ENCODE measurements around the gene BEAN1.

The BEAN1 gene

GRCh38 chr16:66486773-66487579 is 59.9 kb downstream of the BEAN1 start:
- Histone ChIP-seq H3K18ac (ENCODE audit: low read length) (no peak overlapping the region), H2AK5ac (ENCODE audit: low read length) (no peak overlapping the region), H3K4me1 (ENCODE audit: control insufficient read depth, low read depth, low read length) (no peaks in the 10 kb centered on the region), H2BK120ac (ENCODE audit: low read depth, low read length) (no peak overlapping the region), H3K4me2 (ENCODE audit: low read length) (no peak overlapping the region), H3K79me2 (ENCODE audit: control insufficient read depth, insufficient read depth, low read length) (no peaks in the 10 kb centered on the region), H3K4me3 (ENCODE audit: low read length) (no peak overlapping the region), H3K27ac (ENCODE audit: low read depth, low read length) (no peak overlapping the region), H3K56ac (ENCODE audit: low read length) (no peak overlapping the region), H3K36me3 (ENCODE audit: control insufficient read depth, insufficient read depth, low read length) (no peaks in the 10 kb centered on the region), H3K9ac (ENCODE audit: low read length) (no peak overlapping the region), H4K8ac (ENCODE audit: low read depth, low read length) (no peak overlapping the region), H2BK5ac (ENCODE audit: low read length) (no peak overlapping the region), H3K79me1 (ENCODE audit: low read length) (no peaks in the 10 kb centered on the region), H4K5ac (ENCODE audit: low read length) (no peak overlapping the region), H3K23ac (ENCODE audit: low read length) (no peak overlapping the region), H3K27me3 (ENCODE audit: insufficient read depth, low read length, poor library complexity) (no peaks in the 10 kb centered on the region), H3K4ac (ENCODE audit: low read depth, low read length) (no peak overlapping the region), H2BK15ac (replicated peaks; ENCODE audit: low read depth) (no peak overlapping the region)
- no CpG with 5 or more reads among the region's 3 CpGs for WGBS (ENCODE audit: extremely low coverage, insufficient coverage, low lambda C conversion rate)
- DNase-seq = no peak

- H3K27me3 ChIP-seq (ENCODE audit: insufficient read depth, low read length, poor library complexity) = no peaks in the 10 kb centered on the region
- no peak overlapping the region for H3K18ac ChIP-seq (ENCODE audit: low read length)
- H4K8ac ChIP-seq (ENCODE audit: low read depth, low read length) = no peak overlapping the region
- H2AK5ac ChIP-seq (ENCODE audit: low read length) = no peak overlapping the region
- H3K79me2 ChIP-seq (ENCODE audit: control insufficient read depth, insufficient read depth, low read length) = no peaks in the 10 kb centered on the region
- H3K4me1 ChIP-seq (ENCODE audit: control insufficient read depth, low read depth, low read length) = no peaks in the 10 kb centered on the region
- no peaks in the 10 kb centered on the region for H3K79me1 ChIP-seq (ENCODE audit: low read length)
- H3K4ac ChIP-seq (ENCODE audit: low read depth, low read length) = no peak overlapping the region
- no peak overlapping the region for H3K9ac ChIP-seq (ENCODE audit: low read length)
- H4K5ac ChIP-seq (ENCODE audit: low read length) = no peak overlapping the region
- no peaks in the 10 kb centered on the region for H3K36me3 ChIP-seq (ENCODE audit: control insufficient read depth, insufficient read depth, low read length)
- no peak overlapping the region for H2BK120ac ChIP-seq (ENCODE audit: low read depth, low read length)
- no peak for DNase-seq
- H2BK5ac ChIP-seq (ENCODE audit: low read length) = no peak overlapping the region
- no peak overlapping the region for H3K23ac ChIP-seq (ENCODE audit: low read length)
- H3K4me2 ChIP-seq (ENCODE audit: low read length) = no peak overlapping the region
- no peak overlapping the region for H3K56ac ChIP-seq (ENCODE audit: low read length)
- no peak overlapping the region for H3K27ac ChIP-seq (ENCODE audit: low read depth, low read length)
- WGBS (ENCODE audit: extremely low coverage, insufficient coverage, low lambda C conversion rate) = no CpG with 5 or more reads among the region's 5 CpGs
- H2BK15ac ChIP-seq (replicated peaks; ENCODE audit: low read depth) = no peak overlapping the region
- H3K4me3 ChIP-seq (ENCODE audit: low read length) = no peak overlapping the region
Measured at GRCh38 chr16:66487580-66488275, 60.6 kb downstream of the BEAN1 start.

GRCh38 chr16:66488505-66488904 is 61.4 kb downstream of the BEAN1 start:
- H2AK5ac ChIP-seq (ENCODE audit: low read length) = no peak overlapping the region
- no peak for DNase-seq
- no peaks in the 10 kb centered on the region for H3K79me2 ChIP-seq (ENCODE audit: control insufficient read depth, insufficient read depth, low read length)
- no peaks in the 10 kb centered on the region for H3K27me3 ChIP-seq (ENCODE audit: insufficient read depth, low read length, poor library complexity)
- H2BK120ac ChIP-seq (ENCODE audit: low read depth, low read length) = no peak overlapping the region
- no peak overlapping the region for H3K4me3 ChIP-seq (ENCODE audit: low read length)
- no peaks in the 10 kb centered on the region for H3K4me1 ChIP-seq (ENCODE audit: control insufficient read depth, low read depth, low read length)
- H2BK15ac ChIP-seq (replicated peaks; ENCODE audit: low read depth) = no peak overlapping the region
- H3K4me2 ChIP-seq (ENCODE audit: low read length) = no peak overlapping the region
- H3K18ac ChIP-seq (ENCODE audit: low read length) = no peak overlapping the region
- H3K36me3 ChIP-seq (ENCODE audit: control insufficient read depth, insufficient read depth, low read length) = no peaks in the 10 kb centered on the region
- H4K5ac ChIP-seq (ENCODE audit: low read length) = no peak overlapping the region
- no peak overlapping the region for H2BK5ac ChIP-seq (ENCODE audit: low read length)
- H3K9ac ChIP-seq (ENCODE audit: low read length) = no peak overlapping the region
- H3K27ac ChIP-seq (ENCODE audit: low read depth, low read length) = no peak overlapping the region
- H3K4ac ChIP-seq (ENCODE audit: low read depth, low read length) = no peak overlapping the region
- H3K79me1 ChIP-seq (ENCODE audit: low read length) = no peaks in the 10 kb centered on the region
- no CpG with 5 or more reads among the region's 1 CpG for WGBS (ENCODE audit: extremely low coverage, insufficient coverage, low lambda C conversion rate)
- H3K56ac ChIP-seq (ENCODE audit: low read length) = no peak overlapping the region
- H3K23ac ChIP-seq (ENCODE audit: low read length) = no peak overlapping the region
- no peak overlapping the region for H4K8ac ChIP-seq (ENCODE audit: low read depth, low read length)

GRCh38 chr16:66489385-66489784 is 62.3 kb downstream of the BEAN1 start:
- no CpG with 5 or more reads among the region's 2 CpGs for WGBS (ENCODE audit: extremely low coverage, insufficient coverage, low lambda C conversion rate)

GRCh38 chr16:66489818-66490217 is 62.7 kb downstream of the BEAN1 start:
- Histone ChIP-seq H3K18ac (ENCODE audit: low read length) (no peak overlapping the region), H3K9ac (ENCODE audit: low read length) (no peak overlapping the region), H3K4me2 (ENCODE audit: low read length) (no peak overlapping the region), H3K56ac (ENCODE audit: low read length) (no peak overlapping the region), H3K27ac (ENCODE audit: low read depth, low read length) (no peak overlapping the region), H3K4me3 (ENCODE audit: low read length) (no peak overlapping the region), H3K36me3 (ENCODE audit: control insufficient read depth, insufficient read depth, low read length) (no peaks in the 10 kb centered on the region), H3K4ac (ENCODE audit: low read depth, low read length) (no peak overlapping the region), H3K79me1 (ENCODE audit: low read length) (no peaks in the 10 kb centered on the region), H4K5ac (ENCODE audit: low read length) (no peak overlapping the region), H2BK120ac (ENCODE audit: low read depth, low read length) (no peak overlapping the region), H2BK15ac (replicated peaks; ENCODE audit: low read depth) (no peak overlapping the region), H2BK5ac (ENCODE audit: low read length) (no peak overlapping the region), H3K23ac (ENCODE audit: low read length) (no peak overlapping the region), H2AK5ac (ENCODE audit: low read length) (no peak overlapping the region), H3K79me2 (ENCODE audit: control insufficient read depth, insufficient read depth, low read length) (no peaks in the 10 kb centered on the region), H3K27me3 (ENCODE audit: insufficient read depth, low read length, poor library complexity) (no peaks in the 10 kb centered on the region), H4K8ac (ENCODE audit: low read depth, low read length) (no peak overlapping the region), H3K4me1 (ENCODE audit: control insufficient read depth, low read depth, low read length) (no peaks in the 10 kb centered on the region)
- no CpG with 5 or more reads among the region's 5 CpGs for WGBS (ENCODE audit: extremely low coverage, insufficient coverage, low lambda C conversion rate)
- no peak for DNase-seq

More at GRCh38 chr16:66489385-66489784, 62.3 kb downstream of the BEAN1 start:
- H2AK5ac ChIP-seq (ENCODE audit: low read length) = no peak overlapping the region
- no peak for DNase-seq
- H3K56ac ChIP-seq (ENCODE audit: low read length) = no peak overlapping the region
- no peak overlapping the region for H3K4me3 ChIP-seq (ENCODE audit: low read length)
- no peaks in the 10 kb centered on the region for H3K27me3 ChIP-seq (ENCODE audit: insufficient read depth, low read length, poor library complexity)
- H4K5ac ChIP-seq (ENCODE audit: low read length) = no peak overlapping the region
- no peak overlapping the region for H3K9ac ChIP-seq (ENCODE audit: low read length)
- no peak overlapping the region for H3K18ac ChIP-seq (ENCODE audit: low read length)
- H3K27ac ChIP-seq (ENCODE audit: low read depth, low read length) = no peak overlapping the region
- no peaks in the 10 kb centered on the region for H3K79me1 ChIP-seq (ENCODE audit: low read length)
- no peaks in the 10 kb centered on the region for H3K4me1 ChIP-seq (ENCODE audit: control insufficient read depth, low read depth, low read length)
- no peak overlapping the region for H2BK120ac ChIP-seq (ENCODE audit: low read depth, low read length)
- H3K4ac ChIP-seq (ENCODE audit: low read depth, low read length) = no peak overlapping the region
- H3K23ac ChIP-seq (ENCODE audit: low read length) = no peak overlapping the region
- no peak overlapping the region for H3K4me2 ChIP-seq (ENCODE audit: low read length)
- no peak overlapping the region for H4K8ac ChIP-seq (ENCODE audit: low read depth, low read length)
- H3K79me2 ChIP-seq (ENCODE audit: control insufficient read depth, insufficient read depth, low read length) = no peaks in the 10 kb centered on the region
- no peaks in the 10 kb centered on the region for H3K36me3 ChIP-seq (ENCODE audit: control insufficient read depth, insufficient read depth, low read length)
- H2BK5ac ChIP-seq (ENCODE audit: low read length) = no peak overlapping the region
- no peak overlapping the region for H2BK15ac ChIP-seq (replicated peaks; ENCODE audit: low read depth)

Measured in mesendoderm (in vitro differentiated cells).